SH-SY5Y (cell line): ENCODE measurements around the gene TCEAL5.

Experiments used
- GATA2 ChIP-seq: IDR thresholded peaks from 2 replicates; pipeline ENCODE4 v1.6.1; 2011; ENCODE audit warnings: mild to moderate bottlenecking, low read depth, low read length
- GATA3 ChIP-seq: IDR thresholded peaks from 2 replicates; pipeline ENCODE4 v1.6.1; 2011; ENCODE audit warnings: low read depth, mild to moderate bottlenecking, low read length, moderate library complexity

The TCEAL5 gene

DNA sequence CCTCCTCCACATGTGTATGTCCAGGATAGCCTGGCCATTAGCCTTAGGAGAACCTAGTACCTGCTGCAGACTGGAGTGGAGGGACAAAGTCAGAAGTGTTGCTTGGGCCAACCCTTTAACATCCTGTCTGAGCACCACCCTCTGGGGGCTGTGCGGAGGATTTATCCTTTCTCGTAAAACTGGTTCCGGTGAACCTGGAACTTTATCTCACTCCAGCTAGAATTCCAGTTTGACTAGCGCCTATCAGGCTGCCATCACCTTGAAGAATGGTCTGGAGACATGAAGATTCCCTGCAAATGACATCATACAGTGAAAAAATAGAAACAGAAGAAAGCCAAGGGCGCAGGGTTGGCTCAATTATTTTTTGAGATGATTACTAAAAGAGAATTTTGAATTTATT lies 25.6 kb downstream of the TCEAL5 start:
- no peak for TF ChIP-seq GATA3
- TF ChIP-seq GATA2, result no peak

DNA sequence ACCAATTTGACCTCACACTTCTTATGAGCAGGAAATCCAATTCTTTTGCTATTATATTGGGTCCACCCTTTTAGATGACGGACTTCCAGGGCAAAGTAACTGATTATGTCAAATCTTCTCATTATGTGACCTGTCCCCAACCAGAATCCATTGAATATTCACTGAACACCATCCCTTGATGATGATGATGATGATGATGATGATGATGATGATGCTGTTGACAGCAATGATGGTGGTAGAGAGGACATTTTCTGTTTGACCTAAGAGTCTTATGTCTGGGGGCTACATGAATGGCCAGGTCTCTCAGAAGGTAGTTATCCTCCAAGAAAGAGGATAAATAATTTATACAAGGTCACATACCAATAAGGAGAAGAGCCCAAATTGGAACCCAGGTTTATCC lies 26.7 kb downstream of the TCEAL5 start:
- TF ChIP-seq GATA2, result no peak
- TF ChIP-seq GATA3, result no peak

DNA sequence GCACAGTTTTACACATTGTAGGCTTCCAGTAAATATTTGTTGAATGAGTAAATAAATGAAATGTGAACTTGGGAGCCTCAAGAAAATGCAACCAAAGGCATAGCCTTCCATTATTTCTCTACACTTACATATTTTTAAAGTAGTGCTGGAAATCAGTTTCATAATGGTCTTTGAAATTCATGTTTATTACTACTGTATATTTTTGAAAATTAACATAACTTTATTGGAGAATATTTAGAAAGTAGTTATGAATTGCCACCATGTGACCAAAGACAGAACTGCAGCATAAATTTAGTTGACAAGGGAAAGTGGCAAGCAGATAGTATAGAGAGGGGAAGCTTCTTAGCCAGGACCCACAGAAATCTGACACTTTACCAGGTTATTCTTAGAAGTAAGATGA lies 28.0 kb downstream of the TCEAL5 start:
- TF ChIP-seq GATA3 (no peak), GATA2 (no peak)

DNA sequence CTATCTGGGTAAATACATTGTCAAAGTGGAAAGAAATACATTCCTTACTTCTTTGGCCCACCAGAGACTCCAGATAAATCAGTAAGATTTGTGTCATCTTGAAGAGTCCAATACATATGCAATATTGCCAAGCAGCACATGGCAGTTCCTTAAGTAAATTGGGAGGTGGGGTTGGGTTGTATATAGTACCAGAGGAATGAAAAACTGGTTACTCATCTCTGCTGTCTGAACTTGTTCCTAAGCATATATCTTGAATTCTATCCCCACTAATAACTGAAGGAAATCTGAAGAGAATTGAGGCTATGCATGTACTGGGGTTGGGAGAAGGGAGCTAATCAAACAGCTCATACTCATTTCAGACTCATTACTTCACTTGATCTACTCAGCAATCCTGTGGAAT lies 36.4 kb downstream of the TCEAL5 start:
- TF ChIP-seq GATA3, result no peak
- no peak for TF ChIP-seq GATA2

DNA sequence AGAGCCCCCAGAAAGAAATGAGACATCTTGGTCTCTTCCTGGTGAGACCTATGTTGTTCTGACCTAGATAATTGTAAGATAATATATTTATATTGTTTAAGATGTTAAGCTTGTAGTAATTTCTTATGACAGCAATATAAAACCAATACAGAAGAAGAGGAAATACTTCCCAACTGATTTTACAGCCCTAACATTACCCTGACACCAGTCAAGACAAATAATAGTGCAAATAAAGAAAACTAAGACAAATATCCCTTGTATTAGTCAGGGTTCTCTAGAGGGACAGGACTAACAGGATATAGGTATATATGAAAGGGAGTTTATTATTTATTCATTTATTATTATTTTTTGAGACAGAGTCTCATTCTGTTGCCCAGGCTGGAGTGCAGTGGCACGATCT lies 40.3 kb downstream of the TCEAL5 start:
- TF ChIP-seq GATA2 (no peak), GATA3 (no peak)

DNA sequence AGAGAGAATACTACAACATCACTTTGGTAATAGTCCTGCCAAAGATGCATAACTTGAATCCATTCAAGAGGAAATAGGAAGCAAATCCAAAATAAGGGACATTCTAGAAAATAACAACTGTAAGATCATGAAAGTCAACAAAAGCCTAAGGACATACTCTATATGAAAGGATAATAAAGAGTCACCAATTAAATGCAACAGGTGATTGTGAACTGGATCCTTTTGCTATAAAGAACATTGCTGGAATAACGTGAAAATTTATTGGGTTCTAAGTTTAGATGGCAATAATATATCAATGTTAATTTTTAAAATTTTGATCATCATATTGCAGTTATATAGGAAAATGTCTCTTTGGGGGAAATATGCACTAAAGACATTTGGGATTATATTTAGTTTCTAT lies 41.7 kb downstream of the TCEAL5 start:
- TF ChIP-seq GATA2 (no peak), GATA3 (no peak)

- TF ChIP-seq GATA3 (no peak), GATA2 (no peak)
Observed at GRCh38 chrX:103233263-103233662, 43.3 kb downstream of the TCEAL5 start.
